IMR-90 (cell line): Measurements from ENCODE around the gene TCF12.

Source experiments
- CEBPB ChIP-seq: IDR thresholded peaks from 2 replicates; pipeline ENCODE4 v1.6.1; 2012; ENCODE audit warnings: low read depth, low read length, improper control_type of control experiment
- FOS ChIP-seq: fragments of 150-350 bp; IDR thresholded peaks from 2 replicates; pipeline ENCODE4 v1.6.1; 2016; ENCODE audit warnings: low read depth, low read length
- MAFK ChIP-seq: IDR thresholded peaks from 2 replicates; pipeline ENCODE4 v1.6.1; 2012; ENCODE audit warnings: low read depth, low read length, improper control_type of control experiment
- MAZ ChIP-seq: IDR thresholded peaks from 2 replicates; pipeline ENCODE4 v1.6.1; 2012; ENCODE audit warnings: low read depth, mild to moderate bottlenecking, low read length, improper control_type of control experiment, moderate library complexity, borderline replicate concordance
- MXI1 ChIP-seq: IDR thresholded peaks from 2 replicates; pipeline ENCODE4 v1.6.1; 2012; ENCODE audit warnings: low read depth, mild to moderate bottlenecking, low read length, moderate library complexity, borderline replicate concordance
- NFE2L2 ChIP-seq: fragments of 150-350 bp; IDR thresholded peaks from 2 replicates; pipeline ENCODE4 v1.6.1; 2016; ENCODE audit warnings: low read depth, mild to moderate bottlenecking, low read length
- POLR2A ChIP-seq: IDR thresholded peaks from 2 replicates; pipeline ENCODE4 v1.6.1; 2012; ENCODE audit warnings: mild to moderate bottlenecking, low read depth, low read length
- RAD21 ChIP-seq: IDR thresholded peaks from 2 replicates; pipeline ENCODE4 v1.6.1; 2012; ENCODE audit warnings: low read length, improper control_type of control experiment
- RCOR1 ChIP-seq: IDR thresholded peaks from 2 replicates; pipeline ENCODE4 v1.6.1; 2012; ENCODE audit warnings: mild to moderate bottlenecking, low read length, improper control_type of control experiment; ENCODE audit not compliant: insufficient replicate concordance
- RFX5 ChIP-seq: IDR thresholded peaks from 2 replicates; pipeline ENCODE4 v1.8.0; 2012; ENCODE audit warnings: low read depth, mild to moderate bottlenecking, low read length, moderate library complexity
- SMC3 ChIP-seq: fragments of 150-350 bp; IDR thresholded peaks from 2 replicates; pipeline ENCODE4 v1.6.1; 2016; ENCODE audit warnings: low read depth, mild to moderate bottlenecking, antibody characterized with exemption, low read length, moderate library complexity
- TF ChIP-seq, protein P1 (sequence below): conservative IDR thresholded peaks from 2 replicates; pipeline ENCODE4 v1.5.1; 2012; ENCODE audit warnings: mild to moderate bottlenecking, low read depth, low read length, improper control_type of control experiment
- TF ChIP-seq, protein P2 (sequence below): fragments of 150-350 bp; IDR thresholded peaks from 2 replicates; pipeline ENCODE4 v1.6.1; 2017; ENCODE audit warnings: mild to moderate bottlenecking, antibody characterized with exemption, low read length, low read depth
- TF ChIP-seq, protein P3 (sequence below): fragments of 150-350 bp; IDR thresholded peaks from 2 replicates; pipeline ENCODE4 v1.6.1; 2016; ENCODE audit warnings: low read depth, mild to moderate bottlenecking, low read length, moderate library complexity, borderline replicate concordance

DNA sequence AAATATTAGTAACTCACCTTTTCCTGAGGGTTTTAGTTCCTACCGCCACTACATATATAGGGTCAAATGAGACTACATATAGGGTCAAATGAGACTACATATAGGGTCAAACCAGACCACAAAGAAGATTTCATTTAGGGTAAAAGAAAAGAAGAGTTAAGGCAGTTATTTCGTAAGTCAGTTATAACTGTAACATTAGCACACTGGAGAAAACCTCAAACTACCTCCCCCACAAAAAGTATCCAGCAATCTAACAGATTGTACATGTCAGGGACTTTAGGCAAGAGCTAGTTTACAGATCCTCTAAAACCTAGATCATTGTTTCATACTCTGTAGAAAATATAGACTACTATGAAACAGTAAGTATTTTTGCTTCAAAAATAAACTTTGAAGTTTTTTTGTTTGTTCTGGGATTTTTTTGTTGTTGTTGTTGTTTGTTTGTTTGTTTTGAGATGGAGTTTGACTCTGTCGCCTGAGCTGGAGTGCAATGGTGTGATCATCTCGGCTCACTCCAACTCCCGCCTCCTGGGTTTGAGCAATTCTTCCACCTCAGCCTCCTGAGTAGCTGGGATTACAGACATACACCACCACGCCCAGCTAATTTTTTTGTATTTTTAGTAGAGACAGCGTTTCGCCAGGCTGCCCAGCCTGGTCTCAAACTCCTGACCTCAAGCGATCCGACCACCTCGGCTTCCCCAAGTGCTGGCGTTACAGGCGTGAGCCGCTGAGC is 365.5 kb downstream of the TCF12 start:
- TF ChIP-seq POLR2A (no peak), SMC3 (no peak), NFE2L2 (no peak), RFX5 (no peak), MAFK (no peak), RAD21 (no peak), FOS (no peak), RCOR1 (no peak), MAZ (no peak), CEBPB (0 out of 2 replicates have a peak, but pooled peaks have one; percentile 2), MXI1 (no peak)
- TF ChIP-seq, protein P1, sequence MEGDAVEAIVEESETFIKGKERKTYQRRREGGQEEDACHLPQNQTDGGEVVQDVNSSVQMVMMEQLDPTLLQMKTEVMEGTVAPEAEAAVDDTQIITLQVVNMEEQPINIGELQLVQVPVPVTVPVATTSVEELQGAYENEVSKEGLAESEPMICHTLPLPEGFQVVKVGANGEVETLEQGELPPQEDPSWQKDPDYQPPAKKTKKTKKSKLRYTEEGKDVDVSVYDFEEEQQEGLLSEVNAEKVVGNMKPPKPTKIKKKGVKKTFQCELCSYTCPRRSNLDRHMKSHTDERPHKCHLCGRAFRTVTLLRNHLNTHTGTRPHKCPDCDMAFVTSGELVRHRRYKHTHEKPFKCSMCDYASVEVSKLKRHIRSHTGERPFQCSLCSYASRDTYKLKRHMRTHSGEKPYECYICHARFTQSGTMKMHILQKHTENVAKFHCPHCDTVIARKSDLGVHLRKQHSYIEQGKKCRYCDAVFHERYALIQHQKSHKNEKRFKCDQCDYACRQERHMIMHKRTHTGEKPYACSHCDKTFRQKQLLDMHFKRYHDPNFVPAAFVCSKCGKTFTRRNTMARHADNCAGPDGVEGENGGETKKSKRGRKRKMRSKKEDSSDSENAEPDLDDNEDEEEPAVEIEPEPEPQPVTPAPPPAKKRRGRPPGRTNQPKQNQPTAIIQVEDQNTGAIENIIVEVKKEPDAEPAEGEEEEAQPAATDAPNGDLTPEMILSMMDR, result no peak
- TF ChIP-seq, protein P2, sequence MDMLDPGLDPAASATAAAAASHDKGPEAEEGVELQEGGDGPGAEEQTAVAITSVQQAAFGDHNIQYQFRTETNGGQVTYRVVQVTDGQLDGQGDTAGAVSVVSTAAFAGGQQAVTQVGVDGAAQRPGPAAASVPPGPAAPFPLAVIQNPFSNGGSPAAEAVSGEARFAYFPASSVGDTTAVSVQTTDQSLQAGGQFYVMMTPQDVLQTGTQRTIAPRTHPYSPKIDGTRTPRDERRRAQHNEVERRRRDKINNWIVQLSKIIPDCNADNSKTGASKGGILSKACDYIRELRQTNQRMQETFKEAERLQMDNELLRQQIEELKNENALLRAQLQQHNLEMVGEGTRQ, result no peak
- TF ChIP-seq, protein P3, sequence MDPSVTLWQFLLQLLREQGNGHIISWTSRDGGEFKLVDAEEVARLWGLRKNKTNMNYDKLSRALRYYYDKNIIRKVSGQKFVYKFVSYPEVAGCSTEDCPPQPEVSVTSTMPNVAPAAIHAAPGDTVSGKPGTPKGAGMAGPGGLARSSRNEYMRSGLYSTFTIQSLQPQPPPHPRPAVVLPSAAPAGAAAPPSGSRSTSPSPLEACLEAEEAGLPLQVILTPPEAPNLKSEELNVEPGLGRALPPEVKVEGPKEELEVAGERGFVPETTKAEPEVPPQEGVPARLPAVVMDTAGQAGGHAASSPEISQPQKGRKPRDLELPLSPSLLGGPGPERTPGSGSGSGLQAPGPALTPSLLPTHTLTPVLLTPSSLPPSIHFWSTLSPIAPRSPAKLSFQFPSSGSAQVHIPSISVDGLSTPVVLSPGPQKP, result no peak
